C4-2B (cell line): ENCODE results near the gene PARD6B.
"Not testable (repeated sequence)": the region's sequence is repeated elsewhere in the genome, so short reads cannot be mapped to it uniquely, and the experiment has no call there.

Source experiments
- H3K27ac ChIP-seq: fragments of 450-650 bp; 2 replicates; pipeline ENCODE4 v1.5.1; 2017
- ZFX ChIP-seq: fragments of 450-650 bp; IDR thresholded peaks from 2 replicates; pipeline ENCODE4 v1.6.1; 2017
- TF ChIP-seq, protein P1 (sequence below): fragments of 450-650 bp; conservative IDR thresholded peaks from 2 replicates; pipeline ENCODE4 v1.5.1; 2017; ENCODE audit warnings: mild to moderate bottlenecking

PARD6B gene

DNA sequence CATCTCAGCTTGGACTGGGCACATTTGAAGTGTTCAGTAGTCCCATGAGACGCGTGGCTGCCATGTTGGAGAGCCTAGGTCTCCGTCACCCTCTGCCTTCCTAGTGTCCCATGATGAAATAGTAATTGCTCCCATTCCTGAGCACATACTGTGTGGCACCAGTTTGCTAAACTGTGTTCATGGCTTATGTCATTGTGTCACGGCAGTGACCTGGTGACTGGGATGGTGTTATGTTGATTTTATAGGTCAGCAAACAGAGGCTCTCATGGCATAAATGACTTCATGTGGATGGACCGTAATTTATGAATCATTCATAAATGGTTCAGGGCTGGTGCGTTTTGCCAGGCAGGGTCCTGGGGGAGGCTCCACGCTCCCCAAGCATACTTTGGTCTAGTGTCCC, 67.3 kb downstream of the PARD6B start:
- TF ChIP-seq ZFX, result no peak
- TF ChIP-seq, protein P1, sequence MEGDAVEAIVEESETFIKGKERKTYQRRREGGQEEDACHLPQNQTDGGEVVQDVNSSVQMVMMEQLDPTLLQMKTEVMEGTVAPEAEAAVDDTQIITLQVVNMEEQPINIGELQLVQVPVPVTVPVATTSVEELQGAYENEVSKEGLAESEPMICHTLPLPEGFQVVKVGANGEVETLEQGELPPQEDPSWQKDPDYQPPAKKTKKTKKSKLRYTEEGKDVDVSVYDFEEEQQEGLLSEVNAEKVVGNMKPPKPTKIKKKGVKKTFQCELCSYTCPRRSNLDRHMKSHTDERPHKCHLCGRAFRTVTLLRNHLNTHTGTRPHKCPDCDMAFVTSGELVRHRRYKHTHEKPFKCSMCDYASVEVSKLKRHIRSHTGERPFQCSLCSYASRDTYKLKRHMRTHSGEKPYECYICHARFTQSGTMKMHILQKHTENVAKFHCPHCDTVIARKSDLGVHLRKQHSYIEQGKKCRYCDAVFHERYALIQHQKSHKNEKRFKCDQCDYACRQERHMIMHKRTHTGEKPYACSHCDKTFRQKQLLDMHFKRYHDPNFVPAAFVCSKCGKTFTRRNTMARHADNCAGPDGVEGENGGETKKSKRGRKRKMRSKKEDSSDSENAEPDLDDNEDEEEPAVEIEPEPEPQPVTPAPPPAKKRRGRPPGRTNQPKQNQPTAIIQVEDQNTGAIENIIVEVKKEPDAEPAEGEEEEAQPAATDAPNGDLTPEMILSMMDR, result no peak
- H3K27ac ChIP-seq, result no peak overlapping the region

DNA sequence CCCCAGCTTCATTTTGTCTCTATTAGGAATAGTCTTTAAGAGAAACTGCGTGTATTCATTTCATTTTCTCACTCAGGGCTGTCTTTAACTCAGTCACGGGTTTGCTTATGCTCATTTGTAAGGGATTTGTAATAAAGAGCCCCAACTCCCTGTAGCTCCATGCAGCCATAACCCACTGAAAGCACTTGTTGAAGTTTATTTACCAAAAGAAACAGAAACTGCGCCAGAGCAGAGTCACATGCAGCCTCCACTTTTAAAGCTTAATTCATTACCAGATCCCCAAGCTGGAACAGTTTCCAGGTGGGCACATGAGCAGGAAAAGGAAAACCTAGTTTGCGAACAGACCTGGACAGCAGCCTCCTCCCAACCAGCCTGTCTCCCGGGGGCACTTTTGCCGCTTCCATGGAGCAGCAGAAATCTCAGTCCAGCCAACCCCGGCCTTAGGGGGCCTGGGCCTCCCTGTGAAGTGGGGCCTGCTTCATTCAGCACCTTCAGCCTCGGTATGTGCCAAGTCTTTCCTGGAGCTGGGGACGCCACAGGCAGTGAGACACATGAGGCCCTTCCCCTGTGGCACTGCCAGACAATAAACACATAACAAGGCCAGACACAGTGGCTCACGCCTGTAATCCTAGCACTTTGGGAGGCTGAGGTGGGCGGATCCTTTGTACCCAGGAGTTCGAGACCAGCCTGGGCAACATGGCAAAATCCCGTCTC, 68.0 kb downstream of the PARD6B start:
- no peak overlapping the region for H3K27ac ChIP-seq
- TF ChIP-seq, protein P1, result no peak
- no peak for TF ChIP-seq ZFX

DNA sequence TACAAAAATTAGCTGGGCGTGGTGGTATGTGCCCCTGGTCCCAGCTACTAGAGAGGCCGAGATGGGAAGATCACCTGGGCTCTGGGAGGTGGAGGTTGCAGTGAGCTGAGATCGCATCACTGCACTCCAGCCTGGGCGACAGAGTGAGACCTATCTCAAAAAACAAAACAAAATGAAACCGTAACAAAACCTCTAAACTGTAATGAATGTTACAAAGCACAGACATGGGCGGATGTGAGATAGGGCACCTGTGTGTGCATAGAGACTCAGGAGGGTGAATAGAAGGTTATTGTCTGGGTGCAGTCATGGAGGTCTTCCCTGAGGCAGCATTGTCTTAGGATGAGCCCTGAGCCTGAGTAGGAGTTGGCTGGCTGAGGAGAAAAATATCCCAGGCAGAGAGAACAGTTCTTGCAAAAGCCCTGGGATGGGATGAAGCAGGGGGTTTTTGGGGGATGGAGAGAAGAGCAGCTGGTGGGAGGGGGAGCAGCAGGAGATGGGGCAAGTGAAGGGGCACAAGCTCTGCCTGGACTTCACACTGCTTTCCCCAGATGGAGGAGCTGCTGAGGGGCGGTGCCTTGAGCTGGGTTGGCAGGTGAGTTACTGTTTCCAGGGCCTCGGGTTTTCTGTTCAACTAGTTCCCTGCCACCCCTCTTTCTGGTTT, 68.6 kb downstream of the PARD6B start:
- no peak overlapping the region for H3K27ac ChIP-seq
- no peak for TF ChIP-seq ZFX
- TF ChIP-seq, protein P1, result no peak

DNA sequence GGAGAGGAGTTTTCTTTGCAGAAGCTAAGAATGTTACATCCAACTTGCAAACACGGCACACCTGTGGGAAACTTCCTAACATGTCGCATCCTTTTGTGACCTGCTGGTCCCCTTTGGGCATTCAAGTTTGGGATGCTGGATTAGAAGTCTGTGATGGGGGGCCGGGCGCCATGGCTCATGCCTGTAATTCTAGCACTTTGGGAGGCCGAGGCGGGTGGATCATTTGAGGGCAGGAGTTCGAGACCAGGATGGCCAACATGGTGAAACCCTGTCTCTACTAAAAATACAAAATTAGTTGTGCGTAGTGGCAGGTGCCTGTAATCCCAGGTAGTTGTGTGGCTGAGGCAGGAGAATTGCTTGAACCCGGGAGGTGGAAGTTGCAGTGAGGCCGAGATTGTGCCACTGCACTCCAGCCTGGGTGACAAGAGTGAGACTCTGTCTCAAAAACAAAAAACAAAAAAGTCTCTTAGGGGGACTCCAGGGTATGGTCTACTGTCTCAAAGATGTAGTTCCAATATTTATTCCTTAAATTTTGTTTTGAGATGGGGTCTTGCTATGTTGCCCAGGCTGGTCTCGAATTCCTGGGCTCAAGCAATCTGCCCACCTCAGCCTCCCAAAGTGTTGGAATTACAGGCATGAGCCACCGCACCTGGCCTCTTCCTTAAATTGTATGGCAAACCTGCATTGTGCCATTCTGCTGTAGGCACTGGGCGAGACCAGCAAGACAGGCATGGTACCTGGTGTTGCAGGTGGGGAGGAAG, 69.8 kb downstream of the PARD6B start:
- not testable (repeated sequence) for H3K27ac ChIP-seq

DNA sequence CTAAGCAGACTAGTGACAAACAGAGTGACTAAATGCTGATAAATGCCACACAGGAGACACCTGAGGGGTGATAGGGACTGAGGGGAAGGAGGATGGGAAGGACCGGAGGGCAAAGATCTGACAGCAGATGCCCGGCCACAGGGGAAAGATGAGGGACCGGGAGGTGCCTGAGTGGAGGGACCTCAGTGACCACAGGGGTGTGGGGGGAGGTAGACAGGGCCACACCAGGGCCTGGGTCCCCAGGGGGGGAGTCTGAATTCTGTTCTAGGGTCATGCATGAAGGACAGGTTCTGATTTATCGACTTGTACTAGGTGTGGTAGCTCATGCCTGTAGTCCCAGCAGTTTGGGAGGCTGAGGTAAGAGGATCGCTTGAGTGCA, 70.4 kb downstream of the PARD6B start:
- no peak for TF ChIP-seq ZFX
- TF ChIP-seq, protein P1, result no peak
- no peak overlapping the region for H3K27ac ChIP-seq

DNA sequence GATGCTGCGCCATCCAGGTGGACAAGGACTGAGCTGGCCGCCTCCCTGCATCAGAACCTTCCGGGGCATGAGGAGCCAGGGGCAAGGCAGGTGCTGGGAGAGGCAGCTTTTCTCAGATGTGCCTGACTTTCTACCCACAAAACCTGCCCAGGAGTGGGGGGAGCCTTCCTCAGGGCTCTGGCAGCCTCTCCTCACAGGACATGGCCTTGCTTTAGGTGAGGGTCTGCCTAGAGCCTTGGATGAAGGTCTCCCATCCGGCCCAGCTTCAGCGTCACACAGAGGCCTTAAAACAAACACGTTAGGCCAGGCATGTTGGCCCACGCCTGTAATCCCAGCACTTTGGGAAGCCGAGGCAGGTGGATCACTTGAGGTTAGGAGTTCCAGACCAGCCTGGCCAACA, 70.9 kb downstream of the PARD6B start:
- no peak for TF ChIP-seq ZFX
- TF ChIP-seq, protein P1, result no peak
- H3K27ac ChIP-seq, result no peak overlapping the region

DNA sequence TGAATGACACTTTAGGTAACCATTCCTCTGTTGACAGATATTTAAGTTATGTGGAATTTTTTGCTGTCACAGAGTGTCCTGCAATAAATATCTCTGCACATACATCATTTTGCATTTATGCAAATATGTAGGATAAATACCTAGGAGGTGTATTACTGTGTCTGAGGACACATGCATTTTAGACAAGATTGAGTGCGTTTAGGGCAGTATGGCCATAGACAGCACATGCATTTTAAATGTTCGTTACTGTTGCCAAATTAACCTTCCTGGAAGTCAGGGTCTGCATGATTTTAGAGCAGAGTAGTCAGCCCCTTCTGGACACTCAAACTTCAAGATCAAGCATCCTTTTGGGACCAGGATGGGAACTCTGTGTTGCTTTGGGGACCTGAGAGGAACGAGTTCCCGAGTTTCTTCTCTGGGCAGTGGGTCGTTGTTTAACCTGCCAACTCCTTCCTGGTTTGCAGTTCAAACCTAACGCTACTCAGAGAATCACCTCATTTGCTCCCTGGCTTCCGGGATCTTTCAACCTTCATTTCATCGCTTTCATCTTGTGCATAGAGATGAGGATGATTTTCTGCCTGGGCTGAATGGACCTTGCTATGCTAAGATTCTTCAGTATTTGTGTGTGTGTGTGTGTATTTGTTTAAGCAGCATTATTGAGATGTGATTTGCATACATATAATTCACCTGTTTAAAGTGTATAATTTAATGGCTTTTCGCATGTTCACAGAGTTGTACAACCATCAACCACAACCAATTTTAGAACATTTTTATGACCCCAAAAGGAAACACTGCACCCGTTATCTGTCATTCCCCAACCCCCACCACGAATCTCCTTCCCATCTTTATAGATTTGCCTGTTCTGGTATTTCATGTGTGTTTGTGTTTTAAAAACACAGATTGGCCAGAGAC, 73.3 kb downstream of the PARD6B start:
- no peak overlapping the region for H3K27ac ChIP-seq
- TF ChIP-seq, protein P1, result no peak
- no peak for TF ChIP-seq ZFX
